Neuronal stem cell (in vitro differentiated cells): ENCODE data around the gene ATP1A3.
A peak's percentile ranks its signal among the peaks of the same experiment; 100 is the strongest.

Source experiments
- DNase-seq: peaks from one replicate; pipeline ENCODE4 v3.0.0-alpha.2; 2013; ENCODE audit warnings: low spot score
- H2AFZ ChIP-seq: one replicate; pipeline ENCODE4 v1.6.1; 2013; ENCODE audit warnings: mild to moderate bottlenecking, low read length, inconsistent platforms
- H2AK5ac ChIP-seq: 2 replicates; pipeline ENCODE4 v1.6.1; 2013; ENCODE audit warnings: low read depth, mild to moderate bottlenecking, inconsistent platforms, low read length, moderate library complexity, mixed read lengths
- H2BK120ac ChIP-seq: 2 replicates; pipeline ENCODE4 v1.6.1; 2013; ENCODE audit warnings: low read depth, mild to moderate bottlenecking, inconsistent platforms, low read length, moderate library complexity, mixed read lengths
- H2BK12ac ChIP-seq: one replicate; pipeline ENCODE4 v1.6.1; 2013; ENCODE audit warnings: low read length, inconsistent platforms
- H2BK15ac ChIP-seq: 2 replicates; pipeline ENCODE4 v1.6.1; 2013; ENCODE audit warnings: mild to moderate bottlenecking, low read length, inconsistent platforms, mixed read lengths
- H2BK5ac ChIP-seq: one replicate; pipeline ENCODE4 v1.6.1; 2013; ENCODE audit warnings: inconsistent platforms, mild to moderate bottlenecking, low read length, moderate library complexity
- H3K14ac ChIP-seq: one replicate; pipeline ENCODE4 v1.6.1; 2013; ENCODE audit warnings: low read length, inconsistent platforms
- H3K18ac ChIP-seq: 2 replicates; pipeline ENCODE4 v1.6.1; 2013; ENCODE audit warnings: low read length, inconsistent platforms
- H3K23ac ChIP-seq: 2 replicates; pipeline ENCODE4 v1.6.1; 2013; ENCODE audit warnings: low read depth, mild to moderate bottlenecking, mixed read lengths, low read length, inconsistent platforms; ENCODE audit not compliant: poor library complexity
- H3K27ac ChIP-seq: replicated peaks from 3 replicates; pipeline ENCODE4 v1.5.1; 2013; ENCODE audit warnings: low read length, inconsistent platforms
- H3K27me3 ChIP-seq, 3 experiments: 2 replicates each; pipeline ENCODE4 v1.6.1; 2013; ENCODE audit warnings: low read length in 3 of 3, mild to moderate bottlenecking in 2 of 3, inconsistent platforms in 1 of 3, low read depth in 1 of 3, mixed read lengths in 1 of 3, moderate library complexity in 1 of 3; ENCODE audit not compliant: control insufficient read depth in 3 of 3, insufficient read depth in 3 of 3
- H3K36me3 ChIP-seq, 2 donors: replicated peaks in 1 of 2; 2 replicates each; pipeline ENCODE4 v1.6.1; 2013; ENCODE audit warnings: low read length in 2 of 2; ENCODE audit not compliant: control insufficient read depth in 2 of 2, insufficient read depth in 2 of 2
- H3K4ac ChIP-seq: 2 replicates; pipeline ENCODE4 v1.6.1; 2013; ENCODE audit warnings: inconsistent platforms, mild to moderate bottlenecking, low read length, moderate library complexity
- H3K4me1 ChIP-seq, 2 donors: 1 replicate in 1 of 2; 2 replicates in 1 of 2; pipeline ENCODE4 v1.6.1; 2013; ENCODE audit warnings: low read length in 2 of 2, low read depth in 1 of 2; ENCODE audit not compliant: control insufficient read depth in 2 of 2, insufficient read depth in 1 of 2
- H3K4me2 ChIP-seq: one replicate; pipeline ENCODE4 v1.6.1; 2013; ENCODE audit warnings: mild to moderate bottlenecking, low read length, inconsistent platforms; ENCODE audit not compliant: insufficient read depth, poor library complexity, severe bottlenecking
- H3K4me3 ChIP-seq, 2 donors: 2 replicates each; pipeline ENCODE4 v1.5.1; 2013; ENCODE audit warnings: low read length in 2 of 2, mild to moderate bottlenecking in 2 of 2, inconsistent platforms in 1 of 2, moderate library complexity in 1 of 2
- H3K79me1 ChIP-seq: one replicate; pipeline ENCODE4 v1.6.1; 2013; ENCODE audit warnings: low read depth, mild to moderate bottlenecking, inconsistent platforms, low read length, moderate library complexity
- H3K9ac ChIP-seq: one replicate; pipeline ENCODE4 v1.6.1; 2013; ENCODE audit warnings: mild to moderate bottlenecking, low read depth, low read length, inconsistent platforms; ENCODE audit not compliant: poor library complexity
- H3K9me3 ChIP-seq, 2 donors: replicated peaks in 1 of 2; 2 replicates each; pipeline versions ENCODE3 to v1.6.1; 2013; ENCODE audit warnings: low read length in 2 of 2, mild to moderate bottlenecking in 2 of 2, inconsistent platforms in 1 of 2, low read depth in 1 of 2, mixed read lengths in 1 of 2, moderate library complexity in 1 of 2; ENCODE audit not compliant: control insufficient read depth in 2 of 2, insufficient read depth in 1 of 2
- H4K8ac ChIP-seq: one replicate; pipeline ENCODE4 v1.6.1; 2013; ENCODE audit warnings: low read depth, mild to moderate bottlenecking, inconsistent platforms, low read length, moderate library complexity
- H4K91ac ChIP-seq: one replicate; pipeline ENCODE4 v1.6.1; 2013; ENCODE audit warnings: low read length, low read depth, mild to moderate bottlenecking, inconsistent platforms; ENCODE audit not compliant: poor library complexity
- WGBS, 2 donors: extraction: QIAGEN DNeasy Blood & Tissue Kit; methylation state at CpG; one replicate each; pipeline ENCODE4 v1.1.7; 2013; ENCODE audit warnings: missing lambda C conversion rate in 2 of 2, mixed read lengths in 1 of 2; ENCODE audit not compliant: insufficient read length in 2 of 2, insufficient replicate concordance in 1 of 2; ENCODE audit errors: extremely low coverage in 2 of 2; 5-methylcytosine and 5-hydroxymethylcytosine counted together

Gene ATP1A3

GRCh38 chr19:41955521-41955920 is 38.5 kb downstream of the ATP1A3 start:
- H2BK120ac ChIP-seq: no peak overlapping the region
- H3K36me3 ChIP-seq: peaks cover 0 to 8% of the 10 kb centered on the region in 2 donors
- H3K9ac ChIP-seq: no peak overlapping the region
- no CpG with 5 or more reads among the region's 7 CpGs for WGBS, 2 donors
- no peak overlapping the region for H2BK15ac ChIP-seq
- H2BK12ac ChIP-seq: no peak overlapping the region
- no peak overlapping the region for H3K4ac ChIP-seq
- no peak overlapping the region for H2AFZ ChIP-seq
- H4K91ac ChIP-seq: no peak overlapping the region
- H3K4me3 ChIP-seq: no peak overlapping the region
- H3K18ac ChIP-seq: no peak overlapping the region
- no peak overlapping the region for H3K23ac ChIP-seq
- H3K14ac ChIP-seq: no peak overlapping the region
- peaks cover 6 to 7% of the 10 kb centered on the region in 2 donors for H3K4me1 ChIP-seq
- H3K27me3 ChIP-seq: no peaks in the 10 kb centered on the region
- H3K27ac ChIP-seq: no peak overlapping the region
- H3K79me1 ChIP-seq: peaks cover 5% of the 10 kb centered on the region
- H4K8ac ChIP-seq: no peak overlapping the region
- H2BK5ac ChIP-seq: no peak overlapping the region
- DNase-seq: no peak
- no peak overlapping the region for H2AK5ac ChIP-seq
- no peaks in the 10 kb centered on the region for H3K9me3 ChIP-seq
- no peak overlapping the region for H3K4me2 ChIP-seq

GRCh38 chr19:41951686-41952172 is 42.3 kb downstream of the ATP1A3 start:
- H3K23ac ChIP-seq: peak overlapping the region; percentile 80
- H4K8ac ChIP-seq: no peak overlapping the region
- no peak overlapping the region for H3K9ac ChIP-seq
- H3K36me3 ChIP-seq: peaks cover 0 to 4% of the 10 kb centered on the region in 2 donors
- H3K4ac ChIP-seq: no peak overlapping the region
- H3K27ac ChIP-seq: no peak overlapping the region
- no peaks in the 10 kb centered on the region for H3K27me3 ChIP-seq
- peak overlapping the region; percentile 59 for H2AFZ ChIP-seq
- DNase-seq: peak; percentile 85
- no peak overlapping the region for H4K91ac ChIP-seq
- no peak overlapping the region for H2BK15ac ChIP-seq
- H3K4me2 ChIP-seq: no peak overlapping the region
- H2AK5ac ChIP-seq: no peak overlapping the region
- no CpG with 5 or more reads among the region's 12 CpGs for WGBS, 2 donors
- H3K4me1 ChIP-seq: no peaks in the 10 kb centered on the region
- no peaks in the 10 kb centered on the region for H3K9me3 ChIP-seq
- no peak overlapping the region for H2BK120ac ChIP-seq
- H3K18ac ChIP-seq: peak overlapping the region; percentile 76
- no peak overlapping the region for H2BK12ac ChIP-seq
- H3K79me1 ChIP-seq: peaks cover 2% of the 10 kb centered on the region
- H3K14ac ChIP-seq: no peak overlapping the region
- H3K4me3 ChIP-seq: no peak overlapping the region
- H2BK5ac ChIP-seq: no peak overlapping the region

- H2BK5ac ChIP-seq: no peak overlapping the region
- no peak overlapping the region for H3K18ac ChIP-seq
- no peak overlapping the region for H2BK15ac ChIP-seq
- H2AFZ ChIP-seq: no peak overlapping the region
- no peak overlapping the region for H3K14ac ChIP-seq
- no peaks in the 10 kb centered on the region for H3K4me1 ChIP-seq
- H3K9me3 ChIP-seq: no peaks in the 10 kb centered on the region
- no peak overlapping the region for H2AK5ac ChIP-seq
- no peak overlapping the region for H4K8ac ChIP-seq
- H3K9ac ChIP-seq: no peak overlapping the region
- no peaks in the 10 kb centered on the region for H3K27me3 ChIP-seq
- no peaks in the 10 kb centered on the region for H3K36me3 ChIP-seq
- no peak overlapping the region for H2BK120ac ChIP-seq
- H3K4me2 ChIP-seq: no peak overlapping the region
- H3K79me1 ChIP-seq: no peaks in the 10 kb centered on the region
- no peak overlapping the region for H3K4me3 ChIP-seq
- DNase-seq: no peak
- H3K23ac ChIP-seq: no peak overlapping the region
- H2BK12ac ChIP-seq: no peak overlapping the region
- no CpG with 5 or more reads among the region's 3 CpGs for WGBS, 2 donors
- H3K4ac ChIP-seq: no peak overlapping the region
- H3K27ac ChIP-seq: no peak overlapping the region
- no peak overlapping the region for H4K91ac ChIP-seq
Observed at GRCh38 chr19:41947091-41947490, 46.9 kb downstream of the ATP1A3 start.

- H3K23ac ChIP-seq: no peak overlapping the region
- peaks cover 0 to 16% (median 10%) of the 10 kb centered on the region in 3 experiments for H3K27me3 ChIP-seq
- no peak overlapping the region for H3K4ac ChIP-seq
- no peaks in the 10 kb centered on the region for H3K36me3 ChIP-seq
- no peak overlapping the region for H2BK15ac ChIP-seq
- H3K79me1 ChIP-seq: no peaks in the 10 kb centered on the region
- no peak overlapping the region for H3K4me2 ChIP-seq
- peaks cover 0 to 2% of the 10 kb centered on the region in 2 donors for H3K4me1 ChIP-seq
- no peak overlapping the region for H3K18ac ChIP-seq
- H2AK5ac ChIP-seq: no peak overlapping the region
- no peak overlapping the region for H2BK120ac ChIP-seq
- no peak overlapping the region for H4K8ac ChIP-seq
- no peak overlapping the region for H2BK12ac ChIP-seq
- H3K9ac ChIP-seq: no peak overlapping the region
- H3K9me3 ChIP-seq: no peaks in the 10 kb centered on the region
- no peak overlapping the region for H3K14ac ChIP-seq
- H4K91ac ChIP-seq: no peak overlapping the region
- H2BK5ac ChIP-seq: no peak overlapping the region
- H3K4me3 ChIP-seq: no peak overlapping the region
- no peak overlapping the region for H2AFZ ChIP-seq
- no peak overlapping the region for H3K27ac ChIP-seq
- WGBS, 2 donors: no CpG with 5 or more reads among the region's 8 CpGs
- no peak for DNase-seq
Observed at GRCh38 chr19:41945135-41945766, 48.8 kb downstream of the ATP1A3 start.
